ENCODE measurements around the gene EBLN2.
"Not testable (repeated sequence)": the region's sequence is repeated elsewhere in the genome, so short reads cannot be mapped to it uniquely, and the experiment has no call there.

EBLN2 gene

DNA sequence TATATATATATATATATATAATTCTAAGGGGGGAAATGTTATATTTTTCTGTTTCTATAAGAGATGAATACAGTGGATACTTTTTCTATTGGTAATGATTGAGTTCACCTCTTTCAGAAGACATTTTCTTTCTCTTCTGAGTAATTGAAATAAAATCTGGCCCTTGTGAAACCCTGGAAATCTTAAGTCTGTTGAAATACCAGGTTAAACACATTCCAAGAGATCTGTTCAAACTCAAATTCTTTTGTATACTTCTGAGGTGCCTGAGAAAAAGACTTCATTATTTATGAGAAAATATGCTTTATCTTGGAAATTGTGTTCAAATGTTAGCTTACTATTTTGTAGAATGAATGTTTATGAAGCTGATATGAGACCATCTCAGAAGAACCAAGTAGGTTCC, 4.8 kb downstream of the EBLN2 start:
- DNase-seq = not testable (repeated sequence)

DNA sequence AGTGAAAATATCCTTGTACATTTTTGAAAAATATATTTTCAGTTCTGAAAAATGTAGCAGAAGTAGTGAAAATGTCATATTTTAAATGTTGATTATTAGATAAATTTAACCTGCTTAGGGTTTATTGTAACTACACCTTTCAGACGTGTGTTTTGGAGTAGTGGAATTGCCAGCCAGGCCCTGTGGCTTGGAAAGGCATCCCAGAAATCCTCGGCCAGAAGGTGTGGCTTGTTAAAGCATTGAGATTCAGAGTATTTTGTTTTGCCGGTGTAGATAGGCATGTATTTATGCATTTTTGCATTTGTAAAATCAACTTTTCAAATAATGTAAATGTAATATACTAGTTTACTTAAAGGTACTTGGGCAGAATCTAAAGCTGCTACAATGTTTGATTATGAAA, 7.0 kb downstream of the EBLN2 start:
- DNase-seq = peak; percentile 13

DNA sequence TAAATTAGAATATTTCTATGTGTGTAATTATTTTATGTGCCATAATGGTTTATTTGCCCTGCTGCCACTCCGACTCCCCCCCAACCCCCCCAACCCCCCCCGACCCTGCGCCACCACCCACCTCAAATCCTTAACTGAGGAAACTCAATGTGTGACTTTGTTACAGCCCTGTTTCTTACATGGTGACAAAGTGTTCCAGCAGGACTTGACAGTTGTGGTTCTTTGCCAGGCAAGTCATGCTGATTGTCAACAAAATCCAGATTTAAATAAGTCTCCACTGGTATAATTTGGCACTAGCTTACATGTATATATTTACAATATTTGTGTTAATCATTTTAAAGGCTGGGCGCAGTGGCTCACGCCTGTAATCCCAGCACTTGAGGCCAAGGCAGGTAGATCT, 7.7 kb downstream of the EBLN2 start:
- DNase-seq = no peak

DNA sequence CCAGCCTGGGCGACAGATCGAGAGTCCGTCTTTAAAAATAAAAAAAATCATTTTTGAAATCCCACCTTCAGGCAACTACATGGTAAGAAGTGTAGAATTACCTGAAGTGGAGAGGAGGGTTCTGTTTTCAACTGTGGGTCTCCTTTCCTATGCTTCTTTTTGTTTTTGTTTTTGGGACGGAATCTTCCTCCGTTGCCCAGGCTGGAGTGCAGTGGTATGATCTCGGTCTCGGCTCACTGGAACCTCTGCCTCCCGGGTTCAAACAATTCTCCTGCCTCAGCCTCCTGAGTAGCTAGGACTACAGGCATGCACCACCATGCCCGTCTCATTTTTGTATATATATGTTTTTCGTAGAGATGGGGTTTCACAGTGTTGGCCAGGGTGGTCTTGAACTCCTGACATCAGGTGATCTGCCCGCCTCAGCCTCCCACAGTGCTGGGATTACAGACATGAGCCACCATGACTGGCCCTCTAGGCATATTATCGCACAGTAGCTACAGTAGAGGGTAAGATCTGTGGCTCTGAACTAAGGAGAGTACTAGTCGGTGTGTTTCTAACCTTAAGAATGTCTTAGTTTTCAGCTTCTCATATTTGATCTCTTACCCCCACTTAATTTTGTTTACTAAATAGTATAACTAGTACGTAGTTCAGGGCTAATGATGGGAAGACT, 8.5 kb downstream of the EBLN2 start:
- DNase-seq = no peak

DNA sequence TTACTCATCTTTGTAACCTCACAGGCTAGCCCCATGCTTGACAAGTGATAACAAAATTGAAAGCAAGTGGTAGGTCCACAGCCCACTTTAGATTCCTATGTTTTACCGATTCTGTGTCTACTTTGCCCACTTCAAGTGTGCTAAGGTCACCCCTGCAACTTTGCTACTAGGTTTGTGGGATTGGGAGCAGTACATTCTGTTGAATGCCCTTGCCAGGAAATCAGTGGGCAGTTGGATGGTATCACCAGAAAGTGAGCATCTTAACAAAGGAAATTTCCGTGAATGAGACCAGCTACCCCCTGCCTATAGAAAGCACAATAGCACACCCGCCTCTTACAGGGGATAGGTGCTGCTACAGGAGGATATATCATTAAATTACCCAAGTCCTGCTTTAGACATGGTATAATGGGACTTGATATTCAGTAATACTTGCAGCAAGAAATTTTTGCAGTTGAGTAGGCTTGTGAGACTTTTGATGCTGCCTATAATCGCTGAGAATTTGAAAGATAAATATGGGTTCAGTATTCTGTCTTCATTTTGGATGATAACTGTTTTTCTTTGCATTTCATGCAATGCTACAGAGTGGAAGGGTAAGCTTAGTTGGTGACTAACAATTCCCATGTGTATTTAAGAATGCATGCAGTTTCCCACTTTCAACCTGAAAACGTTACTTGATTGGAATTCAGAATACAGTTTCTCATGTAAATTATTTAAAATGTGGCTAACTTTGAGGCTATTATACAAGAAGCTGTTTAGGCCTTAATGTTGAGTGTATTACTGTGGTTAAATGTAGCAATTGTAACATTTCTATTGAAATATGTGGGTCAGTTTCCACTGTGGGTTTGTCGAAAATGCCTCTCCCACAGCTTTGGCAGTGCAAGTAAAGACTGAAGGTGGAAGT, 9.5 kb downstream of the EBLN2 start:
- DNase-seq = peak; percentile 97

DNA sequence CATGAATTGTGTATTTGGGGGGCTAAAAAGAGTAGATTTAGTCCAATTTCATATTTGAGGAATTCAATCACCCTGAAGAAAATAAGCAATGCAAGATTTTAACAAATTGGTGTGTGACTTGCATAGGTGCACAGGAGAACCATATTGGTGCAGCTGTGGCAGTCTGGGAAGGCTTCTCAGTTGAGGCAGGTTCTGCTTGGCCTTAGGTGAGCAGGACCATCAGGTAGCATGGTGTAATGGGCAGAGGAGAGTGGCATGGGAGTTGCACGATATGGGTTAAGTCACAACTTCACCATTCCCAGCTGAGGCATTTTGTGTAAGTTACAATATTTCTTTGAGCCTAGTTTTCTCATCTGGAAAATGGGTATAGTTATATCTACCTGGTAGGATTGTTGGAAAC, 10.5 kb downstream of the EBLN2 start:
- no peak for DNase-seq

DNA sequence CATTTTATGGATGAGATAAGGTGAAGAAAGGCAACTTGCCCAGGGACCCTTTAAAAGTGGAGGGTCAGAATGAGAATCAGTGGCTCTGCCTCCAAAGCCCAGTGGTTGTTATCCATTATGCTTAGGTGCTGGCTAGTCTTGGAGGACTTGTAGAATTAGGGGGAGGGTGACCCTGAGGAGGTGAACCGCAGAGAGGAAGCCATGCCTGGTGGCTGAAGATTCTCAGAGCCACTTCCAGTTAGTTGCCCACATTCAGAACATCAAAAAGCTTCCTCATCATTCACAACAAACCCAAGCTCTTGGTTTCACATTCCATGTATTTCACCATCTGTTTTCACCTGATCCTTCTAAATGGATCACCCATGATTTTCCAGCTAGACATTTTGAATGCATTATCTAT, 11.2 kb downstream of the EBLN2 start:
- DNase-seq = no peak

DNA sequence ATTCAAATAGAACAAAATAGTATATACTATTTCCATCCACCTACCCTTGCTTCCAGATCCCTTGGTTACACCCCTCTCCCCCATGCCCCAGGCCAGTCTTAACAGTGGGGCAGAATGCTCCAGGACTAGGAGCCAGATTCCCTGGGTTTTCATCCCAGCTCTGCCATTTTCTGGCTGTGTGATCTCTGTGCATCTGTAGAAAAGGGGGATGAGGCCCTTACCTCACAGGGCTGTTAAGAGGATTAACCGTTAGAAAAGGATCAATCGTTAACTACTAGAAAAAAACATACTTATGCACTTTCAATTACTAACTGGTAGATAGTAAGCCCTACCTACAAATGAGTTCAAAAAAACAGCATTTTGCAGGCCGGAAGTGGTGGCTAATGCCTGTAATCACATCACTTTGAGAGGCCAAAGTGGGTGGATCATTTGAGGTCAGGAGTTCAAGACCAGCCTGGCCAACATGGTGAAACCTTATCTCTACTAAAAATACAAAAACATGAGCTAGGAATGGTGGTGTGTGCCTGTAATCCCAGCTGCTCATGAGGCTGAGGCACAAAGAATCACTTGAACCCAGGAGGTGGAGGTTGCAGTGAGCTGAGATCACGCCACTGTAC, 11.7 kb downstream of the EBLN2 start:
- DNase-seq = no peak

DNA sequence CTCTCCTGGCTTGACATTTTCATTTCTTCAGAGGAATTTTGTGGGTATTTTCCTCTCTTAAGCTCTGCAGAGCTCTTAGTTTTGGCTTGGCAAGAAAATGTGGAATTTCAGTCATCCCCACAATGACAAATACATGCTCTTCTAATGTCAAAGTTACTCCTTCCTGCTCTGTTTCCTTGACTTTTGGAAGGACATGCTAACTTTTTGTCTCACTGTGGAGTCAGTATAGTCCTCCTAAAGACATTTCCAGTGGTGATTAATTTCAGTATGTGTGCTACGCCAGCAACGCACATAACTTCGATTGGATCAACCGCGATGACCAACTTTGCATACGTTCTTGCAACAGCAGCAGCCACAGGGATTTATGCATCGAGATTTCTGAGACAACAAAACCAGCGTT, 13.3 kb downstream of the EBLN2 start:
- peak; percentile 59 for DNase-seq

DNA sequence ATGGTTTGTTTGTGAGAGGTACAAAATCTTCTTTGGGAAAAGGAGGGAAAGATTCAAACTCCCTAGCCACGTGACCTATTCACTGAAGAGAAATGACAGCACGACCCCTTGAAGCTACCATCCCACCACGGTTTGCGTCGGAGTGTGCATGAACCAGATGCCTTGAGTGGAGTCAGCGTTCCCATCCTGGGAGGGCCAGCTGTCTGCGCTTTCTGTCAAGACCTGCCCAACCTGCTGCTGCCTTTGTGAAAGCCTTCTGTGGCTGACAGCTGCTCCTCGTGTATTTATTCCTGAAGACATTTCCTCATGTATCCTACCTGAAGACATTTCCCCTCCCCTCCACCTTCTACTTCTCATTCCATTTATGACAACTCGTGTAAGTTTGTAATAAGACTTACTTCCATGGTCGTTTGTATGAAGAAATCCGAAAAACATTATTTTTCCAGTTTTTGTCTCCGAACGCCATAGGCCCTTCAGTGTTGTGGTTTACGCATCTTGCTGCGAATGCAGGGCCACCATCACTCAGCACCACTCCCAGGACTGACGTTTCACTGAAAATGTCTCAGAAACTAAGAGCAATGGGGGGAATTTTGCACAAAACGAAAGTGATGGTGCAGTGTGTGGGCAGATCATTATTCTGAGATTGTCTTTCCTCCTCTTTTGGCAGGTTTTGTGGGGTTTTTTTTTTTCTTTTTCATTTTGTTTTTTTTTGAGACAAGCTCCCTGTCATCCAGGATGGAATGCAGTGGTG, 18.9 kb downstream of the EBLN2 start:
- DNase-seq = no peak

DNA sequence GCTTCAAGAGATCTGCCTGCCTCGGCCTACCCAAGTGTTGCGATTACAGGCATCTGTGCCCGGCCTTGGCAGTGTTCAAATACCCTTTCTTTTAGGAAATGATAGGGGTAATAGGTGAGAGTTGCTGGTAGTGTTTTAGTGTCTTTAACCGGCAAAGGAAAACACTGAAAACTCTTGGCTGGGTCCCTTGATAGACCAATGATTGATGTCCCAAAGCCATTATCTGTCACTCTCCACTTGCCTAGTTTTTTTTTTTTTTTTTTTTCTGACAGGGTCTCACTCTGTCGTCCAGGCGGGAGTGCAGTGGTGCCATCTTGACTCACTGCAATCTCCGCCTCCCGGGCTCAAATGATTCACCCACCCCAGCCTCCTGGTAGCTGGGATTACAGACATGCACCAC, 19.7 kb downstream of the EBLN2 start:
- DNase-seq = no peak

DNA sequence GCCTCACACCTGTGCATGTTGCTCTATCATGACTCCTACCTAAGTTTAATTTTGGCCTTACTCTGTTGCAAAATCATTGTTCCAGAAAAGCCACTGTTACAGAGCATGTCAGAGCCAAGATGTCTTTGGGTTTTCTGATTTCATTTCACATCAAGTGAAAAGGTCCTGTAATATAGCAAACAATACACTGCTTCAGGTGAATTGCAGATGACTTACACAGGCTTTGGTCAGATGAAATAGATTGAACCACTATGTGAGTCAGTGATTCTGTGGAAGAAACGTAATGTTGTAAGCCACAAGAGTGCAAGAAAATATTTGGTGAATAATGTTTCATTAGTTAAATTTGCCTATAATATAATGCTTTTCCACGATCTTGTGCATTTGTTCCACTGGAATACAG, 22.7 kb downstream of the EBLN2 start:
- no peak for DNase-seq

DNA sequence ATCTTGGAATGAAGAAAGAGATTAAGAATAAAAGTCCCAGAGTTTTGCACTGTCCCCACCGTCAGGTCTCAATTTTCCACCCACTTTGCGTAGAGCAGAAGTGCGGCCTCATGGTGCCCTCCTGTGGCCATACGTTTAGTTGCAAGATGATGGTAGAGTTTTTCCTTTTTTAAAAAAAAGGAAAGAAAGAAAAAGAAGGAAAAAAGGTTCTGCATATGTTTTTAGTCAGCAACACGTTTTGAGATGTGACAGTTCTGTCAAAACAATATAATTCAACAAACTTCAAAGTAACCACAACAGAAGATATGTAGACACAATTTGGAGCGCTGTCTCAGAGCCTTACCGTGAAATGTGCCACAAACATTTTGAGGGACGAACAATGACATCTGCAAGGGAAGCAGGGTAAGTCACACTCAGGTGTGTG, 24.6 kb downstream of the EBLN2 start:
- peak; percentile 49 for DNase-seq

DNA sequence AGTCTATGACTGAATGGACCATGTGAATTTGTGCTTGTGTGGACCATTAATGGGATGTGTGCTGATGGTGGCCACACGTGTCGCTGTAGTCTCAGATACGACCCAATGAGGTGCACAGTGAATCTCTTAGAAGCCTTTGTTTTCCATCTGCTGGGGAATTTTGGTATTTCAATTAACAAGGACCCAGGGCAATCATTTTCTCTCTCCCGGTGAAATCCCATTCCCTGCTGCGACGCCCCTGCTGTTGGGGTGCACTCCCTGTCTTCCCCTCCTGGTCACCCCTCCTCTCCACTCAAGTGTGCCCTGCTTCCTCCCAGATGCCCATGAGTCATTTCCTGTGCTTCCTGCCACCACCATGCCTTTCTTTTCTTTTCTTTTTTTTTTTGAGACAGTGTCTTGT, 32.7 kb downstream of the EBLN2 start:
- peak; percentile 19 for DNase-seq

DNA sequence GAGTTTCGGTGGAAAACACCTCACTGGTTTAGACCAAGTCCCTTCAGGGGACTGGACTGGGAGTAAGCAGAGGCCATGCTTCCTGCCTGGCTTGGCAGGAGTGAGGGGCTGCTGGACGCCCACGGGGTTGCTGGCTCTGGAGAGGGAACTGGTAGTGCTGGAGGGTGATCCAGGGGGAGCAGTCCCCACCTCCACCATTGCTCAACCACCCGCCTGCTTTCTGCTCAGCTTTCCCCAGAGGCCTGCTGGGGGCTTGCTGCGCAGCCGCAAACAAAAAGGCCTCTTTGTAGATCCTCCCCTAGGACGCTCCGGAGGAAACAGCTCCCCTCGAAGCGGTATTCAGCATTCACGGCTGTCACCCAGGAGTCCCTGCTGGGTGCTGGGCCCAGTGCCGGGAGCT, 33.5 kb downstream of the EBLN2 start:
- DNase-seq = no peak

DNA sequence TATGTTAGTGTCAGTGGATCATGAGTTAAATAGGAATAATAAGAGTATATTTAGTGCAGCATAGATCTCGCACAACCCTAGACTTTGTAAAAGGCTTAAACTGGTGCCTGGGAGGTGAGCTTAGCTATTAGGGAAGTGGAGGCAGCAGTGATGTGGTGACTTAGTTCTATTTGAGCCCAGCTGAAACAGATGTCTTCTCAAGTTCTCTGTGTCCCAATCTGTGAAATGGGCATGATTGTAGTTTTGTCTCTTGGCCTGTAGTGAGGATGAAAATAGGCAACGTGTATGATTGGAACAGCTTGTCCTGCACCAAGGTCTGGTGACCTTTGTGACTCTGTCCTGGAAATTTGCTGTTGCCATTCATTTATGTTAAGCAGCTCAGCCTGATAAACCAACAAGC, 34.7 kb downstream of the EBLN2 start:
- DNase-seq = no peak

DNA sequence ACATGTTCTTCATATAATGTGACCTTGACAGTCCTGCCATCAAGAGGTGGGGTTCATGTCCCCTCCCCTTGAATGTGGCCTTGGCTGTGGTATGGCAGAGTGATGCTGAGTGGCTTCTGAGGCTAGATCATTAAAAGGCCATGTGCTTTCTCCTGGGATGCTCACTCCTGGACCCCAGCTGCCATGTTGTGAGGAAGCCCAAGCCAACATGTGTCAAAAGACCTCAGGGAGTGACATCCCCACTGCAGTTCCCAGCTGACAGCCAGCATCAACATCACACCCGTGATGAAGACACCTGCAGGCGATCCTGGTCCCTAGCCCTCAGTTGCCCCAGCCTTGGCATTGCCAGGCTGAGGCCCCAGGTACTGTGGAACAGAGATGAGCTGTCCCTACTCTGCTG, 36.6 kb downstream of the EBLN2 start:
- DNase-seq = no peak

DNA sequence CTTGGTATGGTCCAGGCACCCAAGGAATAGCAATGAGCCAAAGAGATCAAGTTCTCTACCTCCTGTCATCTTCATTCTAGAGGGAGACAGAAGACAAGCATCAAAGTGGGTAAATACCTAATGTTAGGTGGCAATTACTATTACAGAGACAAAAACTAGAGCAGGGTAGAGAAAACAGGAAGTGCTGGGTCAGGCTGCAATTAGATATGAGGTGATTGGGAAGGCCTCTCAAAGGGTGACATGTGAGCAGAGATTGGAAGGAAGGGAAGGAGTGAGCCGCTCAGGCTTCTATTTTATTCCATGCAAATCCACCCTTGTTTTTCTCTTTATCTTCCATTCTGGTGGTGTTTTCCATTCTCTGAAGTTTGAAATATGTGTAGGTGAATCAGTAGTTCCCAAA, 37.4 kb downstream of the EBLN2 start:
- DNase-seq = no peak

DNA sequence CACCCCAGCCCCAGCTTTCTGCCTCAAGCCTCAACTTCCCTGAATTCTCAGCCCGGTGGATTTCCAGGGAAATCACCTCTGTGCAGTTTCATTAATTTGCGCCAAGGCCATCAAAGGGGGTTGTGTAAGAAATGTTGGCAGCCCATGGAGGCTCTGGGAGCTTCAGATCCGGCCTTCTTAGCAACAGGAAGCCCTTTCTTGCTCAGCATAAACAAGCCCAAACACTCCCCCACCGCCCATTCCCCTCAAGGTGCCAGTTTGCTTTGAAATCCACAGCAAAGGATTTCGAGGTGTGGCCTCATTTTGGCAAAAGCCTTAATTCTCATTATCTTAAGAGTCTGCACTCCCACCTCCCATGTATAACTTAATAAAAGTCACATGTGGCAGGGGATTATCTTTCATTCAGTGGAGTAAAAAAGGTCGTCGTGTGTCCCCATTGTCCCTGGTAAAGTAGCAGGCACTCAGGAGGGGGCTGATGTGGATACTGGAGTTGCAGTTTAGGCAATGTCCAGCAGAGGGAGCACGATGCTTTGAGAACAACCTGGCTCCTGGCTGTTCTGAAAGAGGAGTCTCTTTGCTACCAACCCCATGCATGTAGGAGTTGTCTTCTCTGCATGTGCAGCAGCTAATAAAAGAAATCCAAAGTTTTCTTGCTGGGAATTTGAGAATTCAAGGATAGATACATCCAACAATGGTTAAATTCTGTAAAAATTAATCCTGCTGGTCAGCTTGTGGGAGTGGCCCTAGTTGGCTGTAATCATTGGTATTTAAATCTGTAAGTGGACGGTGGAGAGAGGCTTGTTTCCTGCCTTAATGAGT, 39.5 kb downstream of the EBLN2 start:
- DNase-seq = peak; percentile 82

DNA sequence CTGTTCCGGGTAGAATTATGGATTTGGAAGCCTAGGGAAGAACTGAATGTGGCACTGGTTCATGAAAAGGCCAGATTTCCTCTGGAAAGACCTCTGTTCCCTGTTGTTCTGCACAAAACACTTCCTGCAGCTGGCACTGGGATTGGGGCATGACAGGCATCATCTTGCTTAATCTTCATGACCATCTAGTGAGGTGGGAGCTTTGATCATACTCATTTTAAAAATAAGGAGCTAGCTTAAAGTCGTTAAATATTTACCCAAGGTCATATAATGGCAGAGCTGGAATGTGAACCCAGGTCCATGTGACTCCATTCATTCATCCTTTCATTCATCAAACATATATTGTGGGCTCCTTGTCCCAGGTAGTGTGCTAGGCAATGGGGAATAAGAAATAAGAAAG, 40.4 kb downstream of the EBLN2 start:
- no peak for DNase-seq

DNA sequence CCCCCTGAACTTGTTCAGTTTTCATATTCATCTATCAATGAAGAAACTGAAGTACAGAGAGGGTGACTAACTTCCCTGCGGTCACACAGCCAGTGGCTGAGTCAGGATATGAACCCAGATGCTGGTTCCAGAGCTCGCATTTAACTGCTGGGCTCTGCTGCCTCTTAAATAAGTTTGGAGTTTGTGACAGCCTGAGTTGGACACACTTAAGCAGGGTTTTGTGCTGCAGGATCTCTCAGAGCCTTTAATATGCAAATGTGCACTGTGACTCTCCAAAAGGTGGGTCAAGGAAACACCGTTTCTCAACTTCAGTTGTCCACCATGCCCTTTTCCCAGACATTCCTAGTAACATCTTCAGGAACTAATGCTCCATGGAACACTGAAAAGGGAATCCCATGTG, 45.8 kb downstream of the EBLN2 start:
- no peak for DNase-seq

DNA sequence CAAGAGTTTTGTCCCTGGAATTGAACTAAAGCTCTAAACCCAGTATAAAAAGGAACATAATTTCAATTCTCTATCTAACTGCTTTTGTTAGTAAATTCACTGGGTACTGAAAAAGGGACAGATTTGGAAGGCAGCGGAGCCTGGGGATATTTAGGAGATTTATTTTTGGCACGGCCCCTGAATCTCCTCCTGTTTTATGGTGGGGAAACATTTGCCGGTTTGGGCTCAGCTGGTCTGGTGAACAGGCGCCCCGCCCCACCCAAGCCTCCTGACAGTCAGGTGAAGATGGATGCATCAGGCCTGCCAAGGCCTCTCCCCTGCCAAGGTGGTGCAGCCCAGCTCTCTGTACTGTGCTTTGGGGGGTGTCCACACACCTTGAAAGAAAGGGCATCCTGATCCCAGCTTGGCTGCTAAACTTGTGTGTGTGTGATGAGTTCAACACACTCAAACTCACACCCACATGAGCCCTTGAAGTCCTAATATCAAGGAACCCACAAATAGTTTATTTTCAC, 46.3 kb downstream of the EBLN2 start:
- DNase-seq = no peak

All from fibroblast of skin of scalp (primary cell).